ENCODE measurements around the gene ANAPC16.

GRCh38 chr10:72219235-72219814, 3.5 kb downstream of the ANAPC16 start:
- TF ChIP-seq CTCF (IDR thresholded peaks at IDR 0.05; ENCODE audit: low read length): no peak
- no peak for TF ChIP-seq EZH2 (IDR thresholded peaks at IDR 0.05; ENCODE audit: borderline replicate concordance, low read length)

All from OCI-LY1 (cell line).